Medulla oblongata (tissue), 1 donor: ENCODE results near the gene PGP.

Experiments used
- DNase-seq: peaks from one replicate; pipeline ENCODE4 v3.0.0-alpha.2; 2015; ENCODE audit errors: extremely low spot score

Gene PGP

DNA sequence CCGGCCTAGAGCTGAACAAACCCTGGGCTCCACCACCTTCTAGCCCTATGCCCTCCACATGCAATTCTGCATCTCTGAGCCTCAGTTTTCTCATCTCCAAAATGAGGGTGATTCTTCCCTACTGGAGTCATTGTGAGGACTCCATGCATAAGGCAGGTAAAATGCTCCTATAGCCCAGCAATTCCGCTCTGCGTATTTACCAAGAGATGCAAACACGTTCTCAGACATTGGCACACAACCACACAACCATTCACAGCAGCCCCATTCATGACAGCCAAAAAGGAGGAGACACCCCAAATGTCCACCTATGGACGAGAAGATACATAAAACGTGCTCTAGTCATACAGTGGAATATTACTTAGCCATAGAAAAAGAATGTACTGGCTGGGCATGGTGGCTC lies 14.3 kb downstream of the PGP start:
- no peak for DNase-seq

DNA sequence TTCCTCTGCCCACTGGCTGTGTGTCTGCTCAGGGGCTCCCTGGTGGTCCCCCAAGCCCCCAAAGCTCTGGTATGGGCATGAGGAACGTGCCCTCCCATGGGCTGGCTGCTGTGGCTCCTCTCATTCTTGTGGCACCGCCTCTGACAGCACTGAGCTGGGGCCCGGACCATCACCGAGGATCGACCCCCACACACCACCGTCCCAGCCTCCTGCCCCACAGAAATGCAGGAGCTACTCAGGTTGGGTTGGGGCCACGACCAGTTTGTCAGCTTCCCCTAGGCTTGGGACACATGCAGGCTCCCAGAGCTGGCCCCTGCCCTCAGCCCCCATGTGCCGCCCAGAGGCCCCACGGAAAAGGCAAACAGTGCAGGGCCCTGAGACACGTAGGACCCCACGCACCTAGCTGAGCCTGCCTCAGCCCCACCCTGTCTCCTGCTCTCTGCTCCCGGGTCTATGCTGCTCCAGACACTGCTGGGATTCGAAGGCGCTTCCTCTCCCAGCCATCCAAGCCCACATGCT lies 15.0 kb downstream of the PGP start:
- DNase-seq = no peak

DNA sequence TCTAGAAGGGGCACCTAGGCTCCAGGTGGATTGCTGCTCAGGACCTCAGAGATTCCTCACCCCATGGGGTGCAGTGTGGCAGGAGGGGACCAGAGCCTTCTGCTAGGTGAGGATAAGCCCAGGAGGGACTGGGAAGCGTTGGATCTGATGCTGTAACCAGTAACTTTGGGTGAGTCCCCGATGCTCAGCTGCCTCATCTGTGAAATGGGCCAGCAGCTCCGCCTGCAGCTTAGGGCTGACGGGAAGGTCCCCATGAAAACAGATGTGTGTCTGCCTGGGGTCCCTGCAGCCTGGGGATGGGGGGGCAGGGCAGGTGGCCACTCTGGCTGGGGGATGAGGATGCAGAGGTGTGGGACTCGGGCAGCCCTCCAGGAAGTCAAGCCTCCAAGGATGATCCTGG lies 15.5 kb downstream of the PGP start:
- DNase-seq = no peak

DNA sequence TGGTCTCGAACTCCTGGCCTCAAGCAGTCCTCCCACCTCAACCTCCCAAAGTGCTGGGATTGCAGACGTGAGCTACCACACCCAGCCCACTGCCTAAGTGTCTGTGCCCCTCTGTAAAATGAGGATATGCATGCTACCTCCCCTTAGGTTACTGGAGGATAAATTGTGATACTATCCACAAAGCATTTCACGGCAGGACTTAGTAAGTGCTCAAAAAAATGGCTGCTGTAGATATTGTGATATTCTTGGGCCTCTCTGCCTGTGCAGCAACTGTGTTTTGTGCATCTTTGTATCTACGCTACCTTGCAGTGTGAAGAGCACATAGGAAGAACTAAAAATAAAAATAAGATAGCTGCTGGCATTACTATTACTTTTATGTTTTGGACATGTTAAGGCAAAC lies 16.4 kb downstream of the PGP start:
- DNase-seq = no peak

DNA sequence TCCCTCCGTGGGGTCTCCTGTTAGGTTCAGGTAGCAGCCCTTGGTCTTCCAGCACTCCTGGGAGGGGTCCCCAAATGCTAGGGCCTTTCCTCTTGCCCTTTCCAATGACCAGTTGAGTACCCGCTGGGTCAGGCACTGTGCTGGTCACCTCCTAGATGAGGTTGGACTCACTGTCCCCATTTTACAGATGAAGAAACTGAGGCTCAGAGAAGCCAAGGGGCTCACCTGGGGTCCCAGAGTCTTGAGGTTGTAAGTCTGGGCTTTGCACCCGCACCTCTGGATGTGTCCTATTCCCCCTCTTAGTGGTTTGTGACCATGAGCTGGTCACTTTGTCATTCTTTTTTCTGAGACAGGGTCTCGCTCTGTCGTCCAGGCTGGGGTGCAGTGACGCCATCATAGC lies 16.9 kb downstream of the PGP start:
- no peak for DNase-seq

DNA sequence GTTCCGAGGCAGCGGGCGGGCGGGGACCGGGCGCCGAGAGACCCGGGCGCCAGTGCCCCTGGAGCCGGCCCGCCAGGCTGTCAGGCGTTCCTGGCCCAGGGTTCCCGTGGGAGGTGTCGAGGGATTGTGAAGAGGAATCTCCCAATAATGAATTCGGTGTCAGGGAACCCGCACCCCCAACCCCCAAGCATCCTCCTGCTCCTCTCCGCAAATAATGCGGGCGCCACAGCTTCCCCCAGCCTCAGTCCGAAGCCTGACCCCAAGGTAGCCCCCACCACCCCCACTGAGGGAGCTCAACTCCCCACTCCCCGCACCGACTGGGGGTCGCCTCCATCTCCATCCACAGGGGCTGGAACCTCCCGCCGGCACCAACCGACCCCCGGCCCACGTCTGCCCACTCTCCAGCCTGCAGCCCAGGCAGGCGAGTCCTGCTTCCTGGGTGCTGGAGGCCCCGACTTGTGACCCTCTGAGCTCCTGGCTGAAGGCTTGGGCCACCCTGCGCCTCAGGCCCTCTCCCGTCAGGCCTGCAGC lies 17.6 kb downstream of the PGP start:
- no peak for DNase-seq

DNA sequence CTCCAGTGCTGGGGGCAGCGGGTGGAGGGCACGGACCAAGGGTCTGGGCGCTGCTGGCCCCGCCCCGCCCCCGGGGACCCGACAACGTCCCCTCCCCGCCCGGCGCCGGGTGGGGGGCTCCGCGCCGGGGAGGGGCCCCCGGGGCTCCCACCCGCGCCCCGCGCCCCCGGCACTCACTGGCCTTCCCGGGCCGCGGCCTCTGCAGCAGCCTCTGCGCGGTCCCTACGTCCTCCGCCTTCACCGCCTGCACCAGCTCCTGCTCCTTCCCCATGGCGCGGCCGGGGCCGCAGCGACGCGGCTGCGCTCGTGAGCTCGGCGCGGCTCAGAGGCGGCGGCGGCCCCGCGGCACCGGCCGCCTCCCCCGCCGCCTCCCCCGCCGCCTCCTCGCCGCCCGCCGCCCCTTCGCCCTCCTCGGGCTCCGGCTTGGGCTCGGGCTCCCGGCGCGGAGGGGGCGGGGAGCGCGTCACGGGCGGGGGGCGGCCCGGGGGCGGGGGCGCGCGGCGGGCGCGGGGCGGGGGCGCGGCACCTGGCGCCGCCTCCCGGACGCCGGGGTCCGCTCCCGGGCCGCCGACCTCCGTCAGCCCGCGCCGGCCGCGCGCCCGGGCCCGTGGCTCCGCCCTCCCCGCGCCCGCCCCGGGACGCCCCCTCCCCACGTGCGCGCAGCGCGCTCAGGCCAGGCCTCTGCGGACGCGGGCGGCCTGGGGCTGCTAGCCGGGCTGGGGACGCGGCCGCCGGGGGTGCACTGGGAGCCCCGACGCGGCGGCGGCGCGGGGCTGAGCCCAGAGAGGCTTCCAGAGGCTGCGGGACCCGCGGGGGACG lies 18.3 kb downstream of the PGP start, which contains the start of gene CASKIN1:
Gene CASKIN1, minus strand, starts transcription at position 444 of the 819 bp plus-strand sequence. Its CDS starts 173 bp downstream, at position 271.
- DNase-seq = no peak

DNA sequence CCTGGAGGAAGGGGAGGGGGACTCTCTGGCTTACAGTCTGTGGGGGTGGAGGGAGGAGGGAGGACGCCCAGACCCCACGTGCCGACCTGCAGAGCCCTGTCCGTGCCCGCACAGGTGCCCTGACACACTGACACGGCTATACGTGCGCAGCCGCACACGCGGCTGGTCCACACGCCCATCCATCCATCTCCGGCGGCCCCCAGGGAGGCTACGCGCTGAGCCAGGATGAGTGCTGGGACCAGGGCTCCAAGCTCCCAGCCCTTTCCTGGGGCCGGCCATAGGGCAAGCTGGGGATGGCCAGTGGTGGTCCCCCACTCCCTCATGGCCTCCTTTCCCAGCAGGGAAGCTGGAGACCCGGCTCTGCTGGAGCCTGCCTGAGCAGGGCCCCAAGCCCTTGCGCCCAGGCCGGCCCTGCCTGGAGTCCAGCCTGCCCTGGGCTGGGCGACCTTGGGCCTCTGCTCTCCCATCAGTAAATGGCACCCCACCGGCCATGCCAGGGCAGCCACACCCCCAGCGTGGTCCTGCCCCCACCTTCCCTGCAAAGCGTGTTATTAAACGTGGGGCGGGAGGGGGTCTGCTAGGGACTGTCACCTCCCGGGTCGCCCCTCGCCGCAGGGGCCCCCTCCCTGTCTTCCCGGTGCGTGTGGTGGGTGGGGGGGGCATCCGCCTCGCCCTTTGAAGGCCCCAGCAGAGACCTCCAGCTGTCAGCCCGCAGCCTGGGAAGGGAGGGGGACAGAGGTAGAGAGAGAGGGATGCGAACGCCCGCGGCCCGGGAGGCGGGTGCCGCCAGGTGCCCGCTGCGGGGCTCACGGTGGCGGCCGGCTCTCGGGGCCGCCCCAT lies 19.1 kb downstream of the PGP start:
- DNase-seq = no peak

DNA sequence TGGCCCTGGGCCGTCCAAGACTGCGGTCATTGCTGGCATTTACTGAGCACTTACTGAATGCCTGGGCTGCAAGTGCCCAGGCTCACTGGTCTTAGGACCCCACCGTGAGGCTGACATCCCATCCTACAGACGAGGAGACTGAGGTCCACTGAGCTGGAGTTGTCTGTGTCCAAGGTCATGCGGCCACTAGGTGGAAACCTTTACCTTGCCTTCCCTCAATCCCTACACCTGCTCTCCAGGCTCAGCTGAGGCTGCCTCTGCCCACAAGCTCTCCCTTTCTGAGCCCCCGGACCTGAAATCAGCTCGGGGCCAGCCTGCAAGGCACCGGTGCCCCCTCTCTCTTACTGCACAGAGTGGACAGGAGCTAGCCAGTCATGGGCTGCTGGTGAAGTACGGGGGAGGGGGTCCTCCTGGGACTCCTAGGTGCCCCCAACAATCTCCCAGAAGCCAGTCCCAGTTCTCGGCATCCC lies 19.8 kb downstream of the PGP start:
- no peak for DNase-seq

DNA sequence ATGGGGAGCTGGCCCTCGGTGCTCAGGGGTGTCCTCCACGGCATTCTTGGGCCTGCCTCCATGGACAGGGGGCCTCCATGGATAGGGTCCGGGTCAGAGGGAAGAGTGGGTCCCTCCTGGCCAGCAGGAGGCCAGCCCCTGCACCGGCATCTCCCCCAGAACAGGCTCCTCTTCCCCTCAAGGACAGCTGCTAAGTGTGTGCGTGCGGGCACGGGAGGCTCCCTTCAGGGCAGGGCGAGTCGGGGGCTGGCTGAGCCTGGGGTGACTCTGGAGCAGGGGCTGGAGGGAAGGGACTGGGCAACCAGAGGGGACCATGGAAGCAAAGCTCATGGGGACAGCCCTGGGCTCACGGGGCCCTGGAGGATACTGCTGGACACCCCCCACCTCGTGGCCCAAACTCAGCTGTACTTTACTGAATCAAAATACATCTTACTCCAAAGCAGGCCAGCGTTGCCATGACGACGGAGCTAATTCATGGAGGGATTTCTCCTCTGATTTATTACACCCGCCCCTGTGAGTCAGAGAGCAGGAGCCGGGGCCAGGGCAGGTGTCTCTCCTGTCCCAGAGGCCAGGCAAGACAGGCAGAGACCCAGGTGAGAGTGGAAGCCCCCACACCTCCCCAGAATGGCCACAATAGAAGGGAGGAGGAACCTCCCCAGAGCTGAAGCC lies 20.3 kb downstream of the PGP start:
- DNase-seq = no peak

DNA sequence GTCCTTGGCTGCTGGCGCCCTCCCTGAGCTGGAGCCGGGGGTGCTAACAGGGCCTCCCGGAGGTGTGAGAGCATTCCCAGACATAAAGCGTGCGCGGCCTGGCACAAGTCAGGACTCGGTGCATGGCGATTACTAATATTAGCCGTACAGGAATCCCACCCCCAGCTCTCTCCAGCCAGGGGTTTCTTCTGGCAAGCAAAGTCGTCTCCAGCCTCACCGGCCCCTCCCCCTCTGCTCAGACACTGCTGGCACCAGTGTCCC lies 23.3 kb downstream of the PGP start:
- no peak for DNase-seq

DNA sequence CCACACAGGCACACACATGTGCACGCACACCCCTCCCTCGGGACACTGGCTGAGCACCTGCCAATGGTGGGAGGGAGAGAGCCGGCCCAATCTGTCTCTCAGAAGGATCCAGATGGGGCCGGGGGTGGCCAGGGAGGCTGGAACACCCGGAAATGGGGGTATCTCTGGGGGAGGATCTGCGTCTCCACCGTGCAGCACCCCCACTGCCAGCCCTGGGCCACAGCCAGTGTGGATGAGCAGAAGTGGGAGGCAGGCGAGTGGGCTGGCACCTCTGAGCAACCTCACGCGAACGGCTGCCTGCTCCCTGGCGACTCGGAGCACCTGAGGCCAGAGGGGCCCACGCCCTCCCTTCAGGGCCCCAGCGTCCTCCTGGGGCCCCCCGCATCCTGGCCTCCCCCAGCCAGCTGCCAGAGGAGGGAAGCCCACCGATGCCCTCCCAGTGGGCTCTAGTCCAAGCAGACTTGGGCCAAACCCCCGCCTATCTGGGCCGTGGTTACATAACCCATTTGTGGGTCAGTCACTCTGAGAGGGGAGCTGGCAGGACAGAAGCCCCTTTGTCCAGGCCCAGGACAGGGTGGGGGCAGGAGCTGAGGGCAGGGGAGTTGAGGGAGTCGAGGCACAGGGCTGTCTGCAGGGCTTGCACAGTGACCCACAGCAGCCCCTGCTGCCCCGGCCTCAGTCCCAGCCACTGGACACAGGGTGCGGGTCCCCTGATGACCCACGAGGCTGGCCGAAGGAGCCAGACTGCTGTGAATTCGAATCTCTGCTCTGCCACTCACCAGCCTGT lies 23.8 kb downstream of the PGP start:
- DNase-seq = peak; percentile 48

DNA sequence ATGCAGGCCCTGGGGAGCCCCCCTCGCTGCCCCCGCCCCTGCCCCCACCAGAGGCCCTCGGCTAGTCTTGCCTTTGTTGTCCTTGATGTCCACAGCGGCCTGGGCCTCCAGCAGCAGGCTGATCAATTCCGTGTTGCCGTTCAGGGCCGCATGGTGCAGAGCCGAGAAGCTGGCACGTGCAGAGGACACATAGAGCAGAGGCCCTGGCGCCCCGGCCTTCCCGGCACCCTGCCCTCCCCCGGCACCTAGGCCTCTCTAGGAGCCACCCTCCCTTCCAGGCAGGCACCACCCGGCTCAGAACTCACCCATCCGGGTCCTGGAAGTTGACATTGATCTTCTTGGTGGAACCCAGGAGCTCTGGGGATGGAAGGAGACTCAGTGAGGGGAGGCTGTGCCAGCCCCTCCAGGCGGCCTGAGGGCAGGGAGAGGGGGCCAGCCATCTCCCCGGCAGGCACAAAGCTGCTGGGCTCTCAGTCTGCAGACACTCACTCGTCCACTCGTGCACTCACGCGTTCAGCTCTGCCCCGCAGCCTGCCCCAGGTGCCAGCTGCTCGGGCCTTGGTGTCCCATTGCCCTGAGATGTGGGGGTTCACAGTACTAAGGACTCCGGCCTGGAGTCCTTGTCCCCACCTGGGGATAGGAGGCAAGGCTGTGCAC lies 24.5 kb downstream of the PGP start:
- DNase-seq = no peak

DNA sequence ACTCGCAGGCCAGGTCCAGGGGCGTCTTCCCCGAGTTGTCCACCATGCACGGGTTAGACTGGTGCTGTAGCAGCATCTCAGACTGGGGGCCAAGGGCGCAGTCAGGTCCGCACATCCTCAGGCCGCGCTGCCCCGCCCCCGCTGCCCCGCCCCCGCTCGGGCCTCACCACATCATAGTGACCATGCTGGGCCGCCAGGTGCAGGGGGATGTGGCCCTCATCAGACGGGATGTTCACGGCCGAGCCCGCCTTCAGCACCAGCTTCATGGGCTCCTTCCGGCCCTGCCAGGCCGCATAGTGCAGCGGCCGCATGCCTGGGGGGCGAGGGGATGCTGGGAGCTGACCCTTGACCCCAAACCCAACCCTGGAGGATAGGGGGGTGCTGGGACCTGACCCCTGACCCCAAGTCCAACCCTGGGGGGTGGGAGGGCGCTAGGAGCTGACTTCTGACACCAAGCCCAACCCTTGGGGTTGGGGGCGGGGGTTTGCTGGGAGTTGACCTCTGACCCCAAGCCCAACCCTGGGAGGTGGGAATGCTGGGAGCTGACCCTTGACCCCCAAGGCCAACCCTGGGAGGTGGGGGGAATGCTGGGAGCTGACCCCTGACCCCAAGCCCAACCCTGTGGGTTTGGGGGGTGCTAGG lies 25.3 kb downstream of the PGP start:
- DNase-seq = no peak

DNA sequence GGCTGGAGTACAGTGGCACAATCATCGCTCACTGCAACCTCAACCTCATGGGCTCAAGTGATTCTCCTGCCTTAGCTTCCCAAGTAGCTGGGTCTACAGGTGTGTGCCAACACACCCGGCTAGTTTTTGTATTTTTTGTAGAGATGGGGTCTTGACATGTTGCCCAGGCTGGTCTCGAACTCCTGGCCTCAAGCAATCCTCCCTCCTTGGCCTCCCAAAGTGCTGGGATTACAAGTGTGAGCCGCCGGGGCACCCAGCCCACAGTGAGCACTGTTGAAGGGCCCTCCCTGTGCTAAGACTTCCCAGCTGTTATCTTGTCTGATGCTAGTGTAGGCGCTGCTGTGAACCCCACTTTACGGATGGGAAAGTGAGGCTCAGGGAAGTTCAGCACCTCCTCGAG lies 26.2 kb downstream of the PGP start:
- no peak for DNase-seq

DNA sequence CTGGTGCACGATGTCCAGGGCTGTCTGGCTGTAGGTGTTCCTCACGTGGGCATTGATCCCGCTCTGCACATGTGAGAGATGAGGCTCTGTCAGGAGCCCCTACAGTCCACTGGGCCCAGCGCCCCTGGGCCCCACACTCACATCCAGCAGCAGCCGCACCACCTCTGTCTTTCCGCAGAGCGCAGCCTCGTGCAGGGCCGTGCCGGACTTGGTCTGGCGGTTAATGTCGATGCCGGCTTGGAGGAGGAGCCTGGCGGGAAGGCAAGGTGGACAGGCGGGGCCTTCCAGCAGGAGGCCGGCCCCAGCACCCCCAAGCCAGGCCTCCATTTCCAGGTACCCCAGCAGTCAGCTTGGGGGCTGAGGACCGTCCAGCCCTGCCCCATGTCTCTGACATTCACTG lies 27.4 kb downstream of the PGP start:
- DNase-seq = no peak

DNA sequence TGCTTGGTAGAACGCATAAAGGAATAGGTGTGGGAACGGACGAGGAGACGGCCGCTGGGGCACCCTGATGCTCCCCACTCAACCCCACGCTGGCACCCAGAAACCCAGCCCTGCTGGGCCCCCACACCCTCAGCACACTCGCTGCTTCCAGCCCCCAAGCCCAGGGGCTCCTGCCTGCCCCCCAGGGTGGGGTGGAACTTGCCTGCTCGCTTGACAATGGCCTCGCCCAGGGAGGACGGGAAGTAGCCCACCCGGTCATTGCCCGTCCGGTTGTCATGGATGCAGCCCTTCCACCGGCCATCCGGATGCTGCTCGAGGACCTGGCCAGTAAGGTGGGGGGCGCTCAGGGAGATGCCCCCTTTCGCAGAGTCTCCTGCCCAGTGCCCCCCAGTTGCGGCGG lies 28.1 kb downstream of the PGP start:
- DNase-seq = no peak

DNA sequence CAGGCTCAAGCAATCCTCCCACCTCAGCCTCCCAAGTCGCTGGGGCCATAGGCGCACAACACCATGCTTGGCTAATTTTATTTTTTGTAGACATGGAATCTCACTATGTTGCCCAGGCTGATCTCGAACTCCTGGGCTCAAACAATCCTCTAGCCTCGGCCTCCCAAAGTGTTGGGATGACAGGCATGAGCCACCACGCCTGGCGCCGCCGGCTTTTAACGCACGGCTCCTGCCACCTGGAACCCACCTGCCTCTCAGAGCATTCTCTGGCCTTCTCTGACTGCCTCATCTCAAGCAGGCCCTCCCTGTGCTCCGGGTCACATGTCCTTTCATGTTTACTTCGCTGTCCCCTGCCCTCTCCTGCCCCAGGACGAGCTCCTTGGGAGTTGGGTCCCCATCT lies 28.6 kb downstream of the PGP start:
- no peak for DNase-seq

DNA sequence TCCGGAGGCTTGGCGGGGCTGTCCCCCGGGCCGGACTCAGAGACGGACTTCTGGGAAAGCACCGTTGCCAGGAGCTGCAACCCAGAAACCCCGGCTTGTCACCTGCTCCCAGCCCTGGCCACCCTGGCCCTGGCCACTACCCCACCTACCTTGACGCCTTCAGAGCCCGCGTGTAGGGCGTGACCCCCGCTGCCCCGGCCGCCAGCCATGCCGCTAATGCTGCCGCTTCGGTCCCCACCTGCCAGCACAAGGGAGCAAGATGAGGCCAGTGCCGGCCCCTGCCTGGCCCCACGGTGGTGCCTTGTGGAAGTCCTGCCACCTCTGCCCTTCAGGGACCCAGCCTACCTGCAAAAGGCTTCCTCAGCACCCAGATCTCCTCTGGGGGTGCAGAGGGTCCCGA lies 29.7 kb downstream of the PGP start:
- no peak for DNase-seq

DNA sequence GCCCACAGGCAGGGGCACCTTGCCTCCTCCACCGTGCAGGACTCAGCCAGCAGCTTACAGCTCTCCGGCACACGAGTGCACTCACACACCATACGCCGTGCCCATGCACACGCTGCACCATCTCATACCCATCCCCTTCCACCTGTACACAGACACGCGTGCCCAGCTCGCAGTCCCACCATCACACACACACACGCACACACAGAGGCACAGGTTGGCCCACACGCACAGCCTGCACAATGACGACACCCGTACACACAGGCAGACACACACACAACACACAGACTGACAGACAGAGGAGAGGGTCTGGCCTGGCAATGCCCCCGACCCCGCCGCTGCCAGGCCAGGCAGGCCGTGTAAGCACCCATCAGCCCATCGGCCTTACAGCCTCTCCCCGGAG lies 30.3 kb downstream of the PGP start:
- DNase-seq = no peak
